Measurements from ENCODE around the gene KLK10.
"Not testable (repeated sequence)": the region's sequence is repeated elsewhere in the genome, so short reads cannot be mapped to it uniquely, and the experiment has no call there.

Gene KLK10

GRCh38 chr19:51000981-51001380 is 18.5 kb downstream of the KLK10 start:
- no peak for DNase-seq

GRCh38 chr19:51000426-51000825 is 19.1 kb downstream of the KLK10 start:
- DNase-seq, result no peak

GRCh38 chr19:50998686-50999085 is 20.8 kb downstream of the KLK10 start:
- DNase-seq, result no peak

GRCh38 chr19:50998061-50998460 is 21.4 kb downstream of the KLK10 start:
- no peak for DNase-seq

GRCh38 chr19:50994129-50994528 is 25.4 kb downstream of the KLK10 start:
- no peak for DNase-seq

GRCh38 chr19:50992666-50993035 is 26.9 kb downstream of the KLK10 start:
- DNase-seq, result no peak

- not testable (repeated sequence) for DNase-seq
Observed at GRCh38 chr19:50984416-50984815, 35.1 kb downstream of the KLK10 start.

GRCh38 chr19:50983625-50984292 is 35.8 kb downstream of the KLK10 start, which contains the start of gene KLK7:
KLK7 (minus strand) TSS chr19:50983917; CDS start chr19:50982399, 1,518 bp downstream.
- no peak for DNase-seq

GRCh38 chr19:50982186-50982585 is 37.3 kb downstream of the KLK10 start:
- DNase-seq, result no peak

- DNase-seq, result no peak
Observed at GRCh38 chr19:50981587-50982146, 37.8 kb downstream of the KLK10 start.

- no peak for DNase-seq
Observed at GRCh38 chr19:50980208-50980607, 39.3 kb downstream of the KLK10 start.

GRCh38 chr19:50979758-50980157 is 39.8 kb downstream of the KLK10 start:
- no peak for DNase-seq

GRCh38 chr19:50978772-50979390 is 40.6 kb downstream of the KLK10 start:
- no peak for DNase-seq

- DNase-seq, result no peak
Observed at GRCh38 chr19:50977626-50978025, 41.9 kb downstream of the KLK10 start.

- DNase-seq, result no peak
Observed at GRCh38 chr19:50975766-50976165, 43.7 kb downstream of the KLK10 start.

GRCh38 chr19:50974702-50975556 is 44.6 kb downstream of the KLK10 start:
- no peak for DNase-seq

- no peak for DNase-seq
Observed at GRCh38 chr19:50972795-50973376, 46.6 kb downstream of the KLK10 start.

GRCh38 chr19:50969810-50970209 is 49.7 kb downstream of the KLK10 start:
- not testable (repeated sequence) for DNase-seq

GRCh38 chr19:50969413-50969760 is 50.1 kb downstream of the KLK10 start, which contains the start of gene KLK6:
KLK6 (minus strand) TSS chr19:50969591; CDS start chr19:50968104, 1,487 bp downstream.
- no peak for DNase-seq

GRCh38 chr19:50968716-50969412 is 50.6 kb downstream of the KLK10 start:
- no peak for DNase-seq

- DNase-seq, result no peak
Observed at GRCh38 chr19:50967929-50968715, 51.4 kb downstream of the KLK10 start.

- no peak for DNase-seq
Observed at GRCh38 chr19:50964266-50964665, 55.2 kb downstream of the KLK10 start.
